GM23338 (cell line): ENCODE results near the gene SUGCT. TPM values are rescaled to one million over a fixed set of nuclear protein-coding genes. Genes with fewer than 3 reads are reported as not detected.

Source experiments
- ATAC-seq: fragments of 200-7000 bp; cut with Tn5 transposase; 3 replicates; pipeline ENCODE4 v1.9.1; 2020
- DNase-seq: peaks from one replicate; pipeline ENCODE4 v3.0.0-alpha.2; 2015; ENCODE audit warnings: low spot score
- H2AFZ ChIP-seq: fragments of 200-600 bp; sonication (generic); 2 replicates; pipeline ENCODE4 v1.8.0; 2016; ENCODE audit warnings: antibody characterized with exemption, mild to moderate bottlenecking, moderate library complexity
- H3F3A ChIP-seq: fragments of 200-600 bp; sonication (generic); replicated peaks from 2 replicates; pipeline ENCODE4 v1.8.0; 2017; ENCODE audit warnings: antibody characterized with exemption, mixed run types, low read depth
- H3K27ac ChIP-seq: fragments of 200-600 bp; sonication (generic); 2 replicates; pipeline ENCODE4 v1.6.1; 2016; ENCODE audit warnings: low read depth
- H3K27me3 ChIP-seq: fragments of 200-600 bp; sonication (generic); 2 replicates; pipeline ENCODE4 v1.8.0; 2016; ENCODE audit warnings: mild to moderate bottlenecking, mixed run types, moderate library complexity; ENCODE audit not compliant: insufficient read depth
- H3K36me3 ChIP-seq: fragments of 200-600 bp; sonication (generic); 2 replicates; pipeline ENCODE4 v1.8.0; 2016; ENCODE audit warnings: mild to moderate bottlenecking; ENCODE audit not compliant: insufficient read depth
- H3K4me1 ChIP-seq: fragments of 200-600 bp; sonication (generic); 2 replicates; pipeline ENCODE4 v1.8.0; 2016; ENCODE audit warnings: mild to moderate bottlenecking, moderate library complexity; ENCODE audit not compliant: insufficient read depth
- H3K4me2 ChIP-seq: fragments of 200-600 bp; sonication (generic); 2 replicates; pipeline ENCODE4 v1.7.1; 2017; ENCODE audit warnings: mixed run types
- H3K4me3 ChIP-seq: fragments of 200-600 bp; sonication (generic); 2 replicates; pipeline ENCODE4 v1.6.1; 2016; ENCODE audit warnings: mixed run types
- H3K79me2 ChIP-seq: fragments of 200-600 bp; sonication (generic); replicated peaks from 2 replicates; pipeline ENCODE4 v1.8.0; 2017; ENCODE audit warnings: mild to moderate bottlenecking; ENCODE audit not compliant: insufficient read depth
- H3K9me2 ChIP-seq: fragments of 200-600 bp; sonication (generic); 2 replicates; pipeline ENCODE4 v1.8.0; 2017; ENCODE audit not compliant: insufficient read depth
- H4K20me1 ChIP-seq: fragments of 200-600 bp; sonication (generic); replicated peaks from 2 replicates; pipeline ENCODE4 v1.8.0; 2017; ENCODE audit warnings: mild to moderate bottlenecking; ENCODE audit not compliant: insufficient read depth
- H3K27ac Mint-ChIP-seq: 2 replicates; pipeline ENCODE4 v1.8.0; 2020; ENCODE audit warnings: inconsistent platforms, mild to moderate bottlenecking, moderate library complexity, mixed read lengths
- H3K27me3 Mint-ChIP-seq: 3 replicates; pipeline ENCODE4 v1.8.0; 2022; ENCODE audit warnings: low read depth, mild to moderate bottlenecking, moderate library complexity, mixed read lengths, inconsistent platforms; ENCODE audit not compliant: insufficient read depth, poor library complexity
- H3K36me3 Mint-ChIP-seq: 3 replicates; pipeline ENCODE4 v1.8.0; 2021; ENCODE audit warnings: low read depth, mild to moderate bottlenecking, inconsistent platforms, moderate library complexity, mixed read lengths
- H3K4me1 Mint-ChIP-seq: 3 replicates; pipeline ENCODE4 v1.8.0; 2020; ENCODE audit warnings: mild to moderate bottlenecking, inconsistent platforms, mixed read lengths
- H3K4me3 Mint-ChIP-seq: 3 replicates; pipeline ENCODE4 v1.8.0; 2021; ENCODE audit warnings: moderate library complexity, mild to moderate bottlenecking, inconsistent platforms, mixed read lengths
- H3K9me3 Mint-ChIP-seq: 3 replicates; pipeline ENCODE4 v1.8.0; 2020; ENCODE audit warnings: moderate library complexity, mild to moderate bottlenecking, inconsistent platforms, mixed read lengths
- ETS1 ChIP-seq: IDR thresholded peaks from 2 replicates; pipeline ENCODE4 v1.6.1; 2016; ENCODE audit warnings: antibody characterized with exemption
- EZH2 ChIP-seq: fragments of 200-600 bp; sonication (generic); IDR thresholded peaks from one replicate; pipeline ENCODE4 v1.8.0; 2017; ENCODE audit warnings: antibody characterized with exemption, mild to moderate bottlenecking, low read depth; ENCODE audit not compliant: unreplicated experiment
- EZH2phosphoT487 ChIP-seq: fragments of 200-600 bp; sonication (generic); IDR thresholded peaks from one replicate; pipeline ENCODE4 v1.8.1; 2018; ENCODE audit warnings: antibody characterized with exemption; ENCODE audit not compliant: unreplicated experiment
- JUNB ChIP-seq: IDR thresholded peaks from one replicate; pipeline ENCODE4 v1.6.1; 2016; ENCODE audit warnings: antibody characterized with exemption; ENCODE audit not compliant: unreplicated experiment
- NANOG ChIP-seq: IDR thresholded peaks from 2 replicates; pipeline ENCODE4 v1.6.1; 2016; ENCODE audit warnings: antibody characterized with exemption, borderline replicate concordance
- POLR2AphosphoS5 ChIP-seq: IDR thresholded peaks from 2 replicates; pipeline ENCODE4 v1.6.1; 2016; ENCODE audit warnings: antibody characterized with exemption, low read depth
- REST ChIP-seq: IDR thresholded peaks from one replicate; pipeline ENCODE4 v1.6.1; 2018; ENCODE audit warnings: antibody characterized with exemption; ENCODE audit not compliant: unreplicated experiment
- STAT1 ChIP-seq: IDR thresholded peaks from one replicate; pipeline ENCODE4 v1.6.1; 2016; ENCODE audit warnings: antibody characterized with exemption; ENCODE audit not compliant: unreplicated experiment
- ZNF114 ChIP-seq: fragments of 250-450 bp; sonication (Bioruptor Pico); IDR thresholded peaks from 2 replicates; pipeline ENCODE4 v1.5.0; 2020; ENCODE audit warnings: mild to moderate bottlenecking, moderate library complexity
- ZNF331 ChIP-seq: fragments of 250-450 bp; sonication (Bioruptor Pico); IDR thresholded peaks from 2 replicates; pipeline ENCODE4 v1.5.0; 2020; ENCODE audit warnings: low read depth, mild to moderate bottlenecking, moderate library complexity
- ZNF462 ChIP-seq: fragments of 250-450 bp; sonication (Bioruptor Pico); IDR thresholded peaks from 2 replicates; pipeline ENCODE4 v1.5.0; 2020; ENCODE audit warnings: mild to moderate bottlenecking, moderate library complexity
- polyA plus RNA-seq: library from polyadenylated mRNA; unstranded; fragments of >200 nt; fragmentation: Nextera tagmentation; extraction: Ambion mirVana; gene quantifications from 2 replicates; pipeline ENCODE4 v1.2.1, GENCODE V29; 2016
- total RNA-seq: library from RNA; depleted of rRNA; stranded (reverse); fragments of >200 nt; shearing (Covaris generic); gene quantifications from 2 replicates; pipeline ENCODE4 v1.2.3, GENCODE V29; 2014

Gene SUGCT
- total and polyA plus RNA-seq, 2 experiments from 2014 or later = 4.2 to 5.6 TPM

GRCh38 chr7:40804477-40805215 lies 669.8 kb downstream of the SUGCT start:
- no peak overlapping the region for H3K27ac Mint-ChIP-seq
- H3K9me2 ChIP-seq = no peaks in the 10 kb centered on the region
- H3K9me3 Mint-ChIP-seq = no peaks in the 10 kb centered on the region
- H3K36me3 Mint-ChIP-seq = no peaks in the 10 kb centered on the region
- peaks cover 2% of the 10 kb centered on the region; the same call in 2 of the 3 replicates for H3K4me1 Mint-ChIP-seq
- no peaks in the 10 kb centered on the region for H3K27me3 ChIP-seq
- ATAC-seq (no peak), DNase-seq (no peak)
- H3F3A ChIP-seq = no peaks in the 10 kb centered on the region
- H3K27ac ChIP-seq = no peak overlapping the region
- no peak overlapping the region for H2AFZ ChIP-seq
- H3K4me1 ChIP-seq = peaks cover under 1% of the 10 kb centered on the region; the same call in 1 of the 2 replicates
- H4K20me1 ChIP-seq = no peaks in the 10 kb centered on the region
- no peaks in the 10 kb centered on the region for H3K79me2 ChIP-seq
- H3K4me3 Mint-ChIP-seq = no peak overlapping the region
- H3K4me3 ChIP-seq = no peak overlapping the region
- no peak overlapping the region for H3K4me2 ChIP-seq
- TF ChIP-seq STAT1 (no peak), ZNF331 (CRISPR knock-in tag) (no peak), ZNF114 (CRISPR knock-in tag) (no peak), NANOG (no peak), POLR2AphosphoS5 (no peak), ZNF462 (no peak), JUNB (no peak), EZH2phosphoT487 (no peak), REST (no peak), ETS1 (no peak), EZH2 (no peak)
- H3K36me3 ChIP-seq = no peaks in the 10 kb centered on the region
- H3K27me3 Mint-ChIP-seq = no peaks in the 10 kb centered on the region
